GM12878 (cell line): ENCODE data around the gene MYL7. TPM values are rescaled to one million over a fixed set of nuclear protein-coding genes. Genes with fewer than 3 reads are reported as not detected.

Experiments used
- ATAC-seq: fragments of 200-7000 bp; cut with Tn5 transposase; 3 replicates; pipeline ENCODE4 v1.9.1; 2020; ENCODE audit warnings: mild to moderate bottlenecking, moderate library complexity
- BruUV-seq: library from RNA; stranded (reverse); fragments of 400-500 nt; replicated peaks from 2 replicates; lab custom pipeline; 2021; lab: Mats Ljungman, UMichigan
- CTCF ChIA-PET: fragments of 300-600 bp; sonication (Branson Sonifier 250); formaldehyde crosslinking; extraction: SDS; loops from one replicate; lab custom pipeline; 2021; ENCODE audit warnings: inconsistent platforms; lab: Yijun Ruan, JAX
- POLR2A ChIA-PET: fragments of 350-600 bp; formaldehyde crosslinking; extraction: SDS; loops from one replicate; lab custom pipeline; 2021; ENCODE audit warnings: inconsistent platforms; lab: Charles Lee
- RAD21 ChIA-PET: fragments of 300-600 bp; sonication (Branson Sonifier 250); formaldehyde crosslinking; loops from one replicate; lab custom pipeline; 2023; ENCODE audit warnings: antibody characterized with exemption; ENCODE audit not compliant: unreplicated experiment; lab: Charles Lee
- SMC1A ChIA-PET: fragments of 300-600 bp; sonication (Branson Sonifier 250); formaldehyde crosslinking; loops from one replicate; lab custom pipeline; 2023; ENCODE audit not compliant: unreplicated experiment, uncharacterized antibody; lab: Charles Lee
- DNase-seq: peaks from one replicate; pipeline ENCODE4 v3.0.0-alpha.2; 2011; ENCODE audit warnings: low read depth, low spot score
- FAIRE-seq: peaks from 3 replicates; lab custom pipeline; 2011; peaks lifted over from hg19 to GRCh38; lab: Jason Lieb, UNC
- H2AFZ ChIP-seq: 2 replicates; pipeline ENCODE4 v1.6.0; 2011; ENCODE audit warnings: low read depth, low read length, control low read depth; ENCODE audit not compliant: control insufficient read depth
- H3K27ac ChIP-seq: 2 replicates; pipeline ENCODE4 v1.5.1; 2011; ENCODE audit warnings: control low read depth; ENCODE audit not compliant: control insufficient read depth, insufficient read depth
- H3K27me3 ChIP-seq, 2 experiments: replicated peaks in 1 of 2; 2 replicates each; pipeline versions ENCODE4 v1.6.0 to v1.6.1; 2011; ENCODE audit warnings: low read length in 1 of 2; ENCODE audit not compliant: control insufficient read depth in 2 of 2, insufficient read depth in 2 of 2
- H3K36me3 ChIP-seq, 2 experiments: 2 replicates each; pipeline ENCODE4 v1.5.1; 2011; ENCODE audit warnings: low read length in 1 of 2; ENCODE audit not compliant: control insufficient read depth in 2 of 2, insufficient read depth in 2 of 2
- H3K4me1 ChIP-seq: 2 replicates; pipeline ENCODE4 v1.6.1; 2011; ENCODE audit warnings: mild to moderate bottlenecking, low read length, moderate library complexity, mixed read lengths; ENCODE audit not compliant: control insufficient read depth, insufficient read depth
- H3K4me2 ChIP-seq: 2 replicates; pipeline ENCODE4 v1.6.0; 2011; ENCODE audit warnings: control low read depth; ENCODE audit not compliant: control insufficient read depth, insufficient read depth
- H3K4me3 ChIP-seq: fragments of 200-600 bp; sonication (generic); 2 replicates; pipeline ENCODE4 v1.5.1; 2016
- H3K79me2 ChIP-seq: 2 replicates; pipeline ENCODE4 v1.6.0; 2011; ENCODE audit warnings: low read length; ENCODE audit not compliant: control insufficient read depth, insufficient read depth
- H3K9ac ChIP-seq: 2 replicates; pipeline ENCODE4 v1.8.0; 2011; ENCODE audit warnings: low read length, control low read depth, mixed read lengths; ENCODE audit not compliant: control insufficient read depth, insufficient read depth
- H3K9me3 ChIP-seq: replicated peaks from 3 replicates; pipeline ENCODE4 v1.5.1; 2011; ENCODE audit warnings: mild to moderate bottlenecking, low read length; ENCODE audit not compliant: control insufficient read depth, insufficient read depth
- H4K20me1 ChIP-seq: 2 replicates; pipeline ENCODE4 v1.6.0; 2011; ENCODE audit not compliant: control insufficient read depth, insufficient read depth
- DPF2 ChIP-seq: fragments of 450-650 bp; IDR thresholded peaks from 2 replicates; pipeline ENCODE4 v1.6.1; 2017; ENCODE audit warnings: mild to moderate bottlenecking
- IRF4 ChIP-seq: IDR thresholded peaks from 2 replicates; pipeline ENCODE4 v1.6.1; 2011; ENCODE audit warnings: low read depth, low read length
- MEF2A ChIP-seq: IDR thresholded peaks from 2 replicates; pipeline ENCODE4 v1.6.1; 2011; ENCODE audit warnings: low read depth, mild to moderate bottlenecking, low read length, moderate library complexity; ENCODE audit not compliant: insufficient read depth
- MYB ChIP-seq: fragments of 150-350 bp; IDR thresholded peaks from 2 replicates; pipeline ENCODE4 v1.6.1; 2014; ENCODE audit warnings: mild to moderate bottlenecking, low read depth, low read length, borderline replicate concordance
- PML ChIP-seq: IDR thresholded peaks from 2 replicates; pipeline ENCODE4 v1.6.1; 2012; ENCODE audit warnings: low read length, inconsistent platforms
- SMC3 ChIP-seq: IDR thresholded peaks from 2 replicates; pipeline ENCODE4 v1.6.1; 2011; ENCODE audit warnings: low read length, improper control_type of control experiment, borderline replicate concordance
- TBL1XR1 ChIP-seq: IDR thresholded peaks from 2 replicates; pipeline ENCODE4 v1.6.1; 2012; ENCODE audit warnings: low read depth, low read length, improper control_type of control experiment
- YY1 ChIP-seq: IDR thresholded peaks from 2 replicates; pipeline ENCODE4 v1.6.1; 2011; ENCODE audit warnings: low read depth, mild to moderate bottlenecking, low read length
- ZNF217 ChIP-seq: fragments of 450-650 bp; IDR thresholded peaks from 2 replicates; pipeline ENCODE4 v1.6.1; 2017; ENCODE audit warnings: antibody characterized with exemption, mild to moderate bottlenecking
- WGBS: methylation state at CpG from one replicate; pipeline ENCODE4 v1.1.6; 2016; ENCODE audit warnings: low lambda C conversion rate; ENCODE audit not compliant: insufficient replicate concordance, insufficient coverage; ENCODE audit errors: missing lambda C conversion rate; 5-methylcytosine and 5-hydroxymethylcytosine counted together
- in situ Hi-C: fragments of 300-500 bp; cut with MboI; formaldehyde crosslinking; loops from 9 replicates; pipeline ENCODE4 v1.14.3; 2018; ENCODE audit warnings: mixed read lengths
- intact Hi-C: fragments of 100-400 bp; cut with micrococcal nuclease; formaldehyde crosslinking; loops from one replicate; pipeline ENCODE4 v1.14.2; 2022; ENCODE audit not compliant: unreplicated experiment
- polyA plus RNA-seq, 11 experiments: library from polyadenylated mRNA; depleted of rRNA in 4 of 11; unstranded in 6 of 11; stranded (reverse) in 5 of 11; fragments of >200 nt; fragmentation: Nextera tagmentation in 4 of 11; fragmentation: Illumina TruSeq in 1 of 11; extraction: Ambion mirVana in 4 of 11; extraction: Trizol in 1 of 11; gene quantifications; 1 replicate in 1 of 11; 2 replicates in 10 of 11; pipeline versions ENCODE4 v1.2.1 to v1.2.3, GENCODE V29; 2011 to 2016; ENCODE audit warnings: inconsistent platforms in 2 of 11, missing spikeins in 2 of 11, low read depth in 1 of 11
- total RNA-seq, 4 experiments: library from RNA; depleted of rRNA in 3 of 4; stranded (reverse); fragments of >200 nt in 3 of 4; fragmentation: Illumina TruSeq in 1 of 4; extraction: Trizol in 1 of 4; gene quantifications; 2 replicates each; pipeline versions ENCODE4 v1.2.1 to v1.2.3, GENCODE V29; 2013 to 2021
- TF ChIP-seq, protein P1 (sequence below): fragments of 450-650 bp; IDR thresholded peaks from 2 replicates; pipeline ENCODE4 v1.6.1; 2018; ENCODE audit warnings: mild to moderate bottlenecking, low read depth, moderate library complexity; ENCODE audit not compliant: partially characterized antibody
- TF ChIP-seq, protein P2 (sequence below): fragments of 450-650 bp; IDR thresholded peaks from 2 replicates; pipeline ENCODE4 v1.6.1; 2016; ENCODE audit warnings: mild to moderate bottlenecking
- TF ChIP-seq, protein P3 (sequence below): fragments of 450-650 bp; IDR thresholded peaks from 2 replicates; pipeline ENCODE4 v1.6.1; 2017; ENCODE audit warnings: mild to moderate bottlenecking

MYL7 gene
- total and polyA plus RNA-seq, 10 of the 15 experiments (the other 5 are each of a cell fraction or from before 2014, with no cell fraction given), result 1.9 TPM; not detected in 9

DNA sequence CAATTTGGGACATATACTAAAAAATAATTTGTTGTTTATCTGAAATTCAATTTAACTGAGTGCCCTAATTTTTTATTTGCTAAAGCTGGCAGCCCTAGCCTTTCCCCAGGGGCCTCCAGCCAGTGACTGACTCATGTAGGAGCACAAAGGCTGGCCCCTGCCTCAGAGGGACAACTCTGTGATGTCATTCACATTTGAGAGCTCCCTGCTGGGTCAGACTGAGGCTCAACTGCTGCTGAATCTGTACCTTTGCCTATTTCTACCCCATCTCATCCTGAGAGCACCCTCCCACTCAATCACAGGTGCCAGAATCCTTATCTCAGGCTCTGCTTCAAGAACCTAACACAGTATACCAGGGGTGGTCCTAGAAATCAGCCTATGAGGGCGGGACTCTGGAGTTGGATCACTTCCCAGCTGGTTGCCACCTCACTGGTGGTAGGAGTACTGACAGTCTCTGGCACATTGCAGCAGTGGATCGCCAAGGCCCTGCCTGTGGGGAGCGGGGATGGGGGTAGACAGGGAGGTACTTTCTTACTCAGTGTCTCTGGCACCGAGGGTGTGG lies 36.5 kb upstream of the MYL7 start:
- ChIA-PET CTCF (no interaction called here), POLR2A (no interaction called here), RAD21 (no interaction called here)
- Histone ChIP-seq H2AFZ (no peak overlapping the region), H3K27me3 (peaks cover 0 to 2% of the 10 kb centered on the region in 2 experiments; a peak in 2 of 4 replicates), H3K4me2 (no peak overlapping the region), H3K9me3 (no peaks in the 10 kb centered on the region; the same call in 2 of the 3 replicates), H4K20me1 (no peaks in the 10 kb centered on the region), H3K4me3 (no peak overlapping the region), H3K9ac (no peak overlapping the region)
- 22% methylated on average over 4 of the region's 4 CpGs for WGBS
- no TSS peak for BruUV-seq
- TF ChIP-seq YY1 (no peak), PML (no peak), ZNF217 (no peak), MYB (no peak), IRF4 (no peak), DPF2 (no peak), SMC3 (no peak), MEF2A (no peak), TBL1XR1 (no peak)
- TF ChIP-seq, protein P1, sequence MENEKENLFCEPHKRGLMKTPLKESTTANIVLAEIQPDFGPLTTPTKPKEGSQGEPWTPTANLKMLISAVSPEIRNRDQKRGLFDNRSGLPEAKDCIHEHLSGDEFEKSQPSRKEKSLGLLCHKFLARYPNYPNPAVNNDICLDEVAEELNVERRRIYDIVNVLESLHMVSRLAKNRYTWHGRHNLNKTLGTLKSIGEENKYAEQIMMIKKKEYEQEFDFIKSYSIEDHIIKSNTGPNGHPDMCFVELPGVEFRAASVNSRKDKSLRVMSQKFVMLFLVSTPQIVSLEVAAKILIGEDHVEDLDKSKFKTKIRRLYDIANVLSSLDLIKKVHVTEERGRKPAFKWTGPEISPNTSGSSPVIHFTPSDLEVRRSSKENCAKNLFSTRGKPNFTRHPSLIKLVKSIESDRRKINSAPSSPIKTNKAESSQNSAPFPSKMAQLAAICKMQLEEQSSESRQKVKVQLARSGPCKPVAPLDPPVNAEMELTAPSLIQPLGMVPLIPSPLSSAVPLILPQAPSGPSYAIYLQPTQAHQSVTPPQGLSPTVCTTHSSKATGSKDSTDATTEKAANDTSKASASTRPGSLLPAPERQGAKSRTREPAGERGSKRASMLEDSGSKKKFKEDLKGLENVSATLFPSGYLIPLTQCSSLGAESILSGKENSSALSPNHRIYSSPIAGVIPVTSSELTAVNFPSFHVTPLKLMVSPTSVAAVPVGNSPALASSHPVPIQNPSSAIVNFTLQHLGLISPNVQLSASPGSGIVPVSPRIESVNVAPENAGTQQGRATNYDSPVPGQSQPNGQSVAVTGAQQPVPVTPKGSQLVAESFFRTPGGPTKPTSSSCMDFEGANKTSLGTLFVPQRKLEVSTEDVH, result no peak
- TF ChIP-seq, protein P2, sequence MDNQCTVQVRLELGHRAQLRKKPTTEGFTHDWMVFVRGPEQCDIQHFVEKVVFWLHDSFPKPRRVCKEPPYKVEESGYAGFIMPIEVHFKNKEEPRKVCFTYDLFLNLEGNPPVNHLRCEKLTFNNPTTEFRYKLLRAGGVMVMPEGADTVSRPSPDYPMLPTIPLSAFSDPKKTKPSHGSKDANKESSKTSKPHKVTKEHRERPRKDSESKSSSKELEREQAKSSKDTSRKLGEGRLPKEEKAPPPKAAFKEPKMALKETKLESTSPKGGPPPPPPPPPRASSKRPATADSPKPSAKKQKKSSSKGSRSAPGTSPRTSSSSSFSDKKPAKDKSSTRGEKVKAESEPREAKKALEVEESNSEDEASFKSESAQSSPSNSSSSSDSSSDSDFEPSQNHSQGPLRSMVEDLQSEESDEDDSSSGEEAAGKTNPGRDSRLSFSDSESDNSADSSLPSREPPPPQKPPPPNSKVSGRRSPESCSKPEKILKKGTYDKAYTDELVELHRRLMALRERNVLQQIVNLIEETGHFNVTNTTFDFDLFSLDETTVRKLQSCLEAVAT, result no peak
- TF ChIP-seq, protein P3, sequence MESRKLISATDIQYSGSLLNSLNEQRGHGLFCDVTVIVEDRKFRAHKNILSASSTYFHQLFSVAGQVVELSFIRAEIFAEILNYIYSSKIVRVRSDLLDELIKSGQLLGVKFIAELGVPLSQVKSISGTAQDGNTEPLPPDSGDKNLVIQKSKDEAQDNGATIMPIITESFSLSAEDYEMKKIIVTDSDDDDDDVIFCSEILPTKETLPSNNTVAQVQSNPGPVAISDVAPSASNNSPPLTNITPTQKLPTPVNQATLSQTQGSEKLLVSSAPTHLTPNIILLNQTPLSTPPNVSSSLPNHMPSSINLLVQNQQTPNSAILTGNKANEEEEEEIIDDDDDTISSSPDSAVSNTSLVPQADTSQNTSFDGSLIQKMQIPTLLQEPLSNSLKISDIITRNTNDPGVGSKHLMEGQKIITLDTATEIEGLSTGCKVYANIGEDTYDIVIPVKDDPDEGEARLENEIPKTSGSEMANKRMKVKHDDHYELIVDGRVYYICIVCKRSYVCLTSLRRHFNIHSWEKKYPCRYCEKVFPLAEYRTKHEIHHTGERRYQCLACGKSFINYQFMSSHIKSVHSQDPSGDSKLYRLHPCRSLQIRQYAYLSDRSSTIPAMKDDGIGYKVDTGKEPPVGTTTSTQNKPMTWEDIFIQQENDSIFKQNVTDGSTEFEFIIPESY, result no peak
- TF ChIP-seq, all 136 proteins: peak for 0
- no peak for DNase-seq
- Histone ChIP-seq H3K27ac (no peak overlapping the region), H3K36me3 (no peaks in the 10 kb centered on the region), H3K4me1 (no peaks in the 10 kb centered on the region), H3K79me2 (no peaks in the 10 kb centered on the region)
- no peak for FAIRE-seq
- intact Hi-C loops, result no loop called here
- SMC1A ChIA-PET, result no interaction called here
- in situ Hi-C loops, result no loop called here
- no peak for ATAC-seq
